OCI-LY7 (cell line): ENCODE data around the gene S100A9.

ENCODE experiments used
- EZH2phosphoT487 ChIP-seq: fragments of 200-600 bp; sonication (generic); IDR thresholded peaks from 2 replicates; pipeline ENCODE4 v1.6.1; 2018; ENCODE audit warnings: low read depth, borderline replicate concordance, mild to moderate bottlenecking, mixed run types, antibody characterized with exemption, low read length, moderate library complexity, mixed read lengths
- TF ChIP-seq, protein P1 (sequence below): fragments of 200-600 bp; sonication (generic); conservative IDR thresholded peaks from 2 replicates; pipeline ENCODE4 v1.5.1; 2014; ENCODE audit warnings: mild to moderate bottlenecking, antibody characterized with exemption, low read length, moderate library complexity, mixed read lengths

DNA sequence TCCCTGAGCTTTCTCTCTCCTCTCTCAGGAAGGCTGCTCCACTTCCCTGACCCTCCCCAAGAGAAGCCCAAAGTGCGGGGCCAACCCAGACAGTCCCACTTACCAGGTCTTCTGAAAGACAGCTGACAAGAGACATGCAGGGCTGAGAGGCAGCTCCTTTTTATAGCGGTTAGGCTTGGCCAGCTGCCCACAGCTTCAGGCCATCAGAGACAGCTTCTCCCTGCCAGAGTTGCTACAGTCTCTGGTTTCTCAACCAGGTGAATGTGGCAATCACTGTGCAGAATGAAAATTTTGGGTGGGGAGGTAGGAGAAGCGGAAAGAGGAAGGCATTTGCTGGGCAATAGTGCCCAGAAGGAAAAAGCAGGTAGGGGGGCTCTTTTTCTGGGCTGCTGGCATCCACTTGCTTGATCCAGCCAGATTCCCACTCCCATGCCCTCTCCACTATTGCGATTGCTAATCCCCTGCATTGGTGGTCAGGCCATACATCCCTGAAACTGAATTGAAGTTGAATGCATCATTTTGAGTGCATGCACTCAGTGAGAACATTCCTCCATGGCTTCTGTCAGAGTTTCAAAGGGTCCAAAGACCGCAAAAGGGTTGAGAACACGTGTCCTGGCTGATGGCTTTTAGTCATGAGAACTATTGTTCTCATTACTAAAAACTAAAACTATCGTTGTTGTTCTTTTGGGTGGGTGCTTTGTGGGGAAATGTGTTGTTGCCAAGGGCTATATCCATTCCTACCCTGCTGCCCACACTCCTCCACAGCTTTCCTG, 33.5 kb downstream of the S100A9 start, which contains the start of gene S100A8:
- TF ChIP-seq, protein P1, sequence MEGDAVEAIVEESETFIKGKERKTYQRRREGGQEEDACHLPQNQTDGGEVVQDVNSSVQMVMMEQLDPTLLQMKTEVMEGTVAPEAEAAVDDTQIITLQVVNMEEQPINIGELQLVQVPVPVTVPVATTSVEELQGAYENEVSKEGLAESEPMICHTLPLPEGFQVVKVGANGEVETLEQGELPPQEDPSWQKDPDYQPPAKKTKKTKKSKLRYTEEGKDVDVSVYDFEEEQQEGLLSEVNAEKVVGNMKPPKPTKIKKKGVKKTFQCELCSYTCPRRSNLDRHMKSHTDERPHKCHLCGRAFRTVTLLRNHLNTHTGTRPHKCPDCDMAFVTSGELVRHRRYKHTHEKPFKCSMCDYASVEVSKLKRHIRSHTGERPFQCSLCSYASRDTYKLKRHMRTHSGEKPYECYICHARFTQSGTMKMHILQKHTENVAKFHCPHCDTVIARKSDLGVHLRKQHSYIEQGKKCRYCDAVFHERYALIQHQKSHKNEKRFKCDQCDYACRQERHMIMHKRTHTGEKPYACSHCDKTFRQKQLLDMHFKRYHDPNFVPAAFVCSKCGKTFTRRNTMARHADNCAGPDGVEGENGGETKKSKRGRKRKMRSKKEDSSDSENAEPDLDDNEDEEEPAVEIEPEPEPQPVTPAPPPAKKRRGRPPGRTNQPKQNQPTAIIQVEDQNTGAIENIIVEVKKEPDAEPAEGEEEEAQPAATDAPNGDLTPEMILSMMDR: no peak
- no peak for TF ChIP-seq EZH2phosphoT487
